KOPT-K1 (cell line): Measurements from ENCODE around the gene RBKS.

ENCODE experiments used
- H3K27ac ChIP-seq: fragments of 200-600 bp; sonication (generic); 2 replicates; pipeline ENCODE4 v1.5.1; 2016; ENCODE audit warnings: antibody characterized with exemption, mild to moderate bottlenecking, low read depth, low read length; ENCODE audit not compliant: poor library complexity, severe bottlenecking
- H3K36me3 ChIP-seq: fragments of 200-600 bp; sonication (generic); 2 replicates; pipeline ENCODE4 v1.5.1; 2017; ENCODE audit warnings: antibody characterized with exemption, mild to moderate bottlenecking, low read length, moderate library complexity; ENCODE audit not compliant: insufficient read depth
- H3K9me3 ChIP-seq: fragments of 200-600 bp; sonication (generic); 2 replicates; pipeline ENCODE4 v1.5.1; 2017; ENCODE audit warnings: antibody characterized with exemption, low read length, mild to moderate bottlenecking; ENCODE audit not compliant: insufficient read depth, poor library complexity, severe bottlenecking

Gene RBKS

GRCh38 chr2:27810455-27810854, 79.7 kb downstream of the RBKS start:
- Histone ChIP-seq H3K9me3 (peaks cover 3% of the 10 kb centered on the region), H3K36me3 (no peaks in the 10 kb centered on the region), H3K27ac (no peak overlapping the region)

DNA sequence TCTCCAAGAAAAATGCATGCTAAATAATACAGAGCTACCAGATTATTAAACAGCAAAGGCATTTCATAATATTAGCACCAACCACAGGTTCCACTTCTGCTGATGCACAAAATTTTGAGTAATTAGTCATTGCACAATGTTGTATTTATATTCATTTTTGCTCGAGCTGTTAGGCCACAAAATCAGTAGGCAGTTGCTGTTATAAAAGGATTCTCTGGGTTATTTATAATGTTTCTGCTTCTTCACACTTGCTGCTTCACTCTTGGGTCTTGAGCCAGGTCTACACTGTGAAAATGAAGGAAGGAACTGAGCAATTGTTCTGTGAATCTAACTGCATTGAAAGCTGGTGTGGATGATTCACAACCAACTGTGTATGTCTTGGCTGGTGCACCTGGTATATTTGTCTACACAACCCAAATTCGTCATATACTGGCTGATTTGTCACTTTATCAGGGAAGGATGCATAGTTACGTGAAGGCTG, 80.4 kb downstream of the RBKS start:
- Histone ChIP-seq H3K36me3 (no peaks in the 10 kb centered on the region), H3K9me3 (peaks cover 3% of the 10 kb centered on the region), H3K27ac (no peak overlapping the region)

- H3K27ac ChIP-seq, result no peak overlapping the region
- peaks cover 3% of the 10 kb centered on the region for H3K9me3 ChIP-seq
Observed at GRCh38 chr2:27808984-27809383, 81.2 kb downstream of the RBKS start.

GRCh38 chr2:27808418-27808817, 81.8 kb downstream of the RBKS start:
- no peak overlapping the region for H3K27ac ChIP-seq
- H3K36me3 ChIP-seq, result no peaks in the 10 kb centered on the region

More at GRCh38 chr2:27808984-27809383, 81.2 kb downstream of the RBKS start:
- no peaks in the 10 kb centered on the region for H3K36me3 ChIP-seq

DNA sequence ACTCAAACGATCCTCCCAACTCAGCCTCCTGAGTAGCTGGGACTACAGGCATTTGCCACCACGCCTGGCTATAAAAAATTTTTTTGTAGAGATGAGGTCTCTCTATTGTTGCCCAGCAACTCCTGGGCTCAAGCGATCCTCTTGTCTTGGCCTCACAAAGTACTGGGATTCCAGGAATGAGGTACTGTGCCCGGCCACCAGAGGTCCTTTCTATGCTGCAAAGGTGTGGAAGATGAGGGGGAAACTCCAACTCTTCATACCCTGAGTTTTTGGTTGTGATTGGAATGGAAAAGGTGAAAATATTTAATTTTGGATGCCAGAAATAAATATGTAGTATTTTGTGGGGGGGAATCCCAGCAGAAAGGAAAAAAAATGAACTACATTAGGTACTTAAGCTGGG, 82.7 kb downstream of the RBKS start:
- Histone ChIP-seq H3K9me3 (no peaks in the 10 kb centered on the region), H3K27ac (no peak overlapping the region), H3K36me3 (no peaks in the 10 kb centered on the region)

More at GRCh38 chr2:27808418-27808817, 81.8 kb downstream of the RBKS start:
- H3K9me3 ChIP-seq, result peaks cover 3% of the 10 kb centered on the region

DNA sequence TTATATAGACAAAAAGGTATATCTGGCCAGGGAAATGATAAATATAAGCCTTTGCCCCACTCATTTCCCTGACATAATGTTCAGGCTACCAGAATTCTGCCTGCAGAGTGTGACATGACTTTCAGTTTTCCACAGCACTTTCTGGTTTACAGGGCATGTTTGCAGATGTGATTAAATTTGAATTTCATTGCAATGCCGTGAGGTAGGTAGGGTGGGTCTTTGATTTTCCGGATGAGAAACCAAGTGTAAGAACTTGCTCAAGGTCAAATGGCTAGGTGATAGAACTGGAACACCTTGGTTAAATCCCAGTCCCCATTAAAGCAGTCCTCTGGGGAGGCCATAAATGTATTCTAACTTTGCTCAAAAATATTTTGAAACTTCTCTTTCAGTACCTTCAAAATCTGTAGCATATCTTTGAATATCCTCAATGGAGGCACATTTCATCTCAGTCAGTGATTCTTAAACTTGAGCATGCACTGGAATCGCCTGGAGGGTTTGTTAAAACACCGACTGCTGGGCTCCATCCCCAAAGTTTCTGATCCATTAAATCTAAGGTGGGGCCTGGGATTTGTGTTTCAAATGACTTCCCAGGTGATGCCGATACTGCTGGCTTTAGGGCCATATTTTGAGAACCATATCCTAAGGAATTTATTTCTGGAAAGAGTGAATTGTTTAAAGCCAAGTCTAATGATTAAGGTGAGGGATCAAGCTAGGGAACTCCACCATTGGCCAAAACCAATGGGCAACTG, 83.7 kb downstream of the RBKS start:
- Histone ChIP-seq H3K9me3 (no peaks in the 10 kb centered on the region), H3K27ac (no peak overlapping the region), H3K36me3 (no peaks in the 10 kb centered on the region)

- Histone ChIP-seq H3K27ac (no peak overlapping the region), H3K9me3 (no peaks in the 10 kb centered on the region), H3K36me3 (no peaks in the 10 kb centered on the region)
Observed at GRCh38 chr2:27805180-27805579, 85.0 kb downstream of the RBKS start.

DNA sequence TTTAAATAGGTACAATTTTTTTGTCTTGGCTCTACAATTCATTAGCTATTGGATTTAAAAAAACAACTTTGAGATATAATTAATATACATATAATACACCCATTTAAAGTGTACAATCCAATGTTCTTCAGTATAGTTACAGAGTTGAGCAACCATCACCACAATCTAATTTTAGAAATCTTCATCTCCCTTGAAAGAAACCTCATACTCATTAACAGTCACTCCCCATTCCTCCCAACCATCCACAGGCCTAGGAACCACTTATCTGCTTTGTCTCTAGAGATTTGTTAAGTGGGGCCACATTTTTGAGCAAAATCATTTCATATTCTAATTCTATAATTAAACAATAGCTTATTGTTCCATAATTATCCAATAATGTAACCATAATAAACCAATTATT, 86.0 kb downstream of the RBKS start:
- Histone ChIP-seq H3K36me3 (no peaks in the 10 kb centered on the region), H3K27ac (no peak overlapping the region), H3K9me3 (no peaks in the 10 kb centered on the region)

GRCh38 chr2:27803046-27803445, 87.1 kb downstream of the RBKS start:
- no peak overlapping the region for H3K27ac ChIP-seq
- no peaks in the 10 kb centered on the region for H3K36me3 ChIP-seq
- no peaks in the 10 kb centered on the region for H3K9me3 ChIP-seq

DNA sequence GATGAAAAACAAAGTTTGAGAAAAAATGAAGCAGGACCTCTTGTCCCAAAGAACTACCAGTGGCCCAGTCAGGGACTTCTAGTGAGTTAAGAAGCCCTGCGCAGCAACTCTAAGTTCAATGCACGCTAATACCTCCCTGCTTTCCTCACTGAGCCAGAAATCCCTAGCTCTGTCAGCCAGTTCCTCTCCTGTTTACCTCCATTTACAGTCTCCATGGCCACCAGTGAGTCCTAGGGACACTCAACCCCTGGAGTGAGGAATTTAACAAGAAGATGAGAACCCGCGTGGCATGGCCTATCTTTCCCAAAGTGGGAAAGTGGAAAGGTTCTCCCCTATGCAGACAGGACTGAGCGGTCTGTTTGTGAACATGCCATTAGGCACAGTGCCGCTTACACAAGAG, 87.6 kb downstream of the RBKS start:
- H3K36me3 ChIP-seq, result no peaks in the 10 kb centered on the region

GRCh38 chr2:27800856-27801255, 89.3 kb downstream of the RBKS start:
- Histone ChIP-seq H3K36me3 (no peaks in the 10 kb centered on the region), H3K27ac (no peak overlapping the region)

More for the DNA sequence above, 87.6 kb downstream of the RBKS start:
- Histone ChIP-seq H3K27ac (no peak overlapping the region), H3K9me3 (no peaks in the 10 kb centered on the region)

DNA sequence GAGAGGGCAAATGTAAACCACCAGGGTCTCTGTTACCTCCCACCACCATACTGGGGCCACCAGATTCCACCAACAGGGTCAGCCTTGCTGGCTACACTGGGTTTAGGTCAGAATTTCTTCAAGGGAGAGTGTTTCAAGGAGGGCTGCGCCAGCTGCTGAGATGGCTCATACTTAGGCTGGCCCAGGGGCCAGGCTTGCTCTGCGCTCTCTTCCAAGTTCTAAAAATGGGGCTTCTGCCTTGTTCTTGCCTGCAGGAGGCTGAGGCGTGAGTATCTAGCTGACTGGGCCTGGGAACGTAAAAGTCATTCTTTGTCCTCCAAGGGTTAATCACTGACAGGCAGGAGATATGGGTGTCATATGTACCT, 90.6 kb downstream of the RBKS start:
- no peaks in the 10 kb centered on the region for H3K36me3 ChIP-seq
- no peak overlapping the region for H3K27ac ChIP-seq
- no peaks in the 10 kb centered on the region for H3K9me3 ChIP-seq

More at GRCh38 chr2:27800856-27801255, 89.3 kb downstream of the RBKS start:
- no peaks in the 10 kb centered on the region for H3K9me3 ChIP-seq

DNA sequence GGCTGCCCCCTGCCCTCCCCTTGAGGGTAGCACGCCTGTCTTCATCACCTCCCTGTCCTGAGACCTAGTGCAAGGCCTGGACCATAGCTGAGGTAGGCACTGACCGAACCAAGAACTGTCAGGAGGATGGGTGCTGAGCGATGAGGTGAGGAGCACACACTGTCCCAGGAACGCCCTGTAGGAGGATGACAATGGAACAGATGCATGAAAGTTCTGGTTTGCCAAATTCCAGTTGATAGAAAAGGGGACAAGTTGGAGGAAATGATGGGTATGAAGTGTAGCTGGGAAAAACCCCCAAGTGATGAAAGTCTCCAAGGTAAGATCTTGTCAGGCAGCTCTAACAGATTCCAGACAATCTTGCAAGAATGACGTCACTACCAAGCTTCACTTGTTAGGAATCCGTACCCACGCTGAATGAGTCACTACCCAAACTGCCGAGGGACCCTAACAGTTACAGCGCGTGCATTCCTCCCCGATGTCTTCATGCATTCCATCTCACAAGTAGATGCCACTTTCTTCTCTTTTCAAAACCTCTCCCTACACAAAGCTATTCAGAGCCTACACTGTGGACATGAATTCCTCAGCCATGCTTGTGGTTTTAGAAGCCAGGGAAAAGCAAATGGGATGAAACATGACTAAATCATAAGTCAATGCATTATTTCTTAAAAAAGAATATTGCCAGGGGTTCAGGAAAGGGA, 91.1 kb downstream of the RBKS start:
- Histone ChIP-seq H3K36me3 (no peaks in the 10 kb centered on the region), H3K9me3 (no peaks in the 10 kb centered on the region), H3K27ac (no peak overlapping the region)

GRCh38 chr2:27798486-27798885, 91.7 kb downstream of the RBKS start:
- Histone ChIP-seq H3K36me3 (no peaks in the 10 kb centered on the region), H3K9me3 (no peaks in the 10 kb centered on the region)

DNA sequence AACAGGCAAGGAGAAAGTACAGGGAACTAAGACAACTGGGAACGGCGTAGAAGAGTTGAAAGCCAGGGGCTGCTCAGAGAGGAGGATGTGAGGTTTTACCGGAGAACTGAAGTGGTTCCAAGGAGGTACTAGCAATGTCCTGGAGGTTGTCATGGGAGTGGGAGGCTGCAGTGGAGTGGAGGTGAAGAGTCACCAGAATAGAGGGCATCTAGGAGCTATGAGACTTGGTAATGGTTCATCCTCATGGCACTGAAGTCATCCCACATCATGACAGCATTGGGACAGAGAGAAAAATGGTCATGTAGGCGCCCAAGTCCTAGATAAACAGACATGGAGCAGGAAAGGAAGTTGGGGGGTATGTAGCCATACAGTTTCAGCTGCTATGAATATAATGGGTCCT, 92.3 kb downstream of the RBKS start:
- Histone ChIP-seq H3K9me3 (no peaks in the 10 kb centered on the region), H3K36me3 (no peaks in the 10 kb centered on the region), H3K27ac (no peak overlapping the region)

More at GRCh38 chr2:27798486-27798885, 91.7 kb downstream of the RBKS start:
- H3K27ac ChIP-seq, result no peak overlapping the region
